Tibial nerve (tissue), 4 donors: ENCODE results near the gene PDSS2.

Experiments used
- CTCF ChIP-seq, 5 experiments: fragments of 200-600 bp in 3 of 5; fragments of 450-650 bp in 2 of 5; sonication (generic) in 3 of 5; IDR thresholded peaks; one replicate each; pipeline ENCODE4 v1.5.1; 2016 to 2019; ENCODE audit warnings: antibody characterized with exemption in 5 of 5, mild to moderate bottlenecking in 3 of 5, moderate library complexity in 2 of 5
- EP300 ChIP-seq, 2 donors: sonication (generic); formaldehyde crosslinking; IDR thresholded peaks; one replicate each; pipeline ENCODE4 v1.6.1; 2017; ENCODE audit warnings: antibody characterized with exemption in 2 of 2, mild to moderate bottlenecking in 1 of 2

- TF ChIP-seq CTCF (IDR thresholded peaks at IDR 0.05) (no peak), EP300 (IDR thresholded peaks at IDR 0.05) (no peak)
Measured at GRCh38 chr6:107124934-107125348, 334.4 kb downstream of the PDSS2 start.
